A549 (cell line): Measurements from ENCODE around the gene CHST13.

Experiments used
- BHLHE40 ChIP-seq: IDR thresholded peaks from 2 replicates; pipeline ENCODE4 v1.6.1; 2012; ENCODE audit warnings: low read depth, low read length, inconsistent platforms
- FOSL2 ChIP-seq, 2 experiments: fragments of 450-650 bp in 1 of 2; fragments of >200 bp in 1 of 2; sonication (Bioruptor Twin) in 1 of 2; formaldehyde crosslinking; IDR thresholded peaks; 2 replicates each; pipeline versions ENCODE4 v1.5.0 to v1.6.1; 2016 to 2020; ENCODE audit warnings: mild to moderate bottlenecking in 1 of 2, moderate library complexity in 1 of 2
- JUNB ChIP-seq: fragments of >200 bp; sonication (Bioruptor Twin); formaldehyde crosslinking; IDR thresholded peaks from 2 replicates; pipeline ENCODE4 v1.6.1; 2016
- NFE2L2 ChIP-seq: fragments of 150-350 bp; conservative IDR thresholded peaks from 2 replicates; pipeline ENCODE4 v1.6.1; 2014; ENCODE audit warnings: low read length
- TF ChIP-seq, protein P1 (sequence below): fragments of >200 bp; sonication (Bioruptor Twin); formaldehyde crosslinking; IDR thresholded peaks from 3 replicates; pipeline ENCODE4 v1.5.1; 2016
- TF ChIP-seq, protein P2 (sequence below): fragments of 450-650 bp; IDR thresholded peaks from 2 replicates; pipeline ENCODE4 v1.6.1; 2014; ENCODE audit warnings: antibody characterized with exemption
- TF ChIP-seq, protein P3 (sequence below): IDR thresholded peaks from 2 replicates; pipeline ENCODE4 v1.6.1; 2012

DNA sequence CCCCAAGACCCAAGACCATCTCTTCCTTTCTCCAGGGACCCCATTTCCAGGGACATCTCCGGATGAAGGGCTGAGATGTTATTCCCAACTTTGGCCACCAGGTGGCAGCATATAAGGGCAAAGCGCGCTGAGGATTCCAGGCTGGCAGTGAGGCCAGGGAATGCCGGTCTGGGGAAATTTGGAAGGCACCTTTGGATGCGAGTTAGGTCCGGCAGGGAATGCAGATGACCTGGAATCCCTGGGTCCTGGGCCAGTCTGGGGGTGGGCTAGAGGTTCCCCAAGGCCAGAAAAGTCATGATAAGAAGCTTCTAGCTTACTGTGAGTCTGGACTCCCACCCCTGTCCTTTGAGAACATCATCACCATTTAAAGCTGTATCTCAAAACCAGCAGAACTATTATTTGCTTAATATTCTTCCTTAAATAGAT is 1.6 kb upstream of the CHST13 start:
- TF ChIP-seq NFE2L2 (no peak), JUNB (no peak), BHLHE40 (no peak), FOSL2 (IDR thresholded peaks at IDR 0.05) (no peak), FOSL2 (CRISPR knock-in tag; IDR thresholded peaks at IDR 0.05) (no peak)
- TF ChIP-seq, protein P1, sequence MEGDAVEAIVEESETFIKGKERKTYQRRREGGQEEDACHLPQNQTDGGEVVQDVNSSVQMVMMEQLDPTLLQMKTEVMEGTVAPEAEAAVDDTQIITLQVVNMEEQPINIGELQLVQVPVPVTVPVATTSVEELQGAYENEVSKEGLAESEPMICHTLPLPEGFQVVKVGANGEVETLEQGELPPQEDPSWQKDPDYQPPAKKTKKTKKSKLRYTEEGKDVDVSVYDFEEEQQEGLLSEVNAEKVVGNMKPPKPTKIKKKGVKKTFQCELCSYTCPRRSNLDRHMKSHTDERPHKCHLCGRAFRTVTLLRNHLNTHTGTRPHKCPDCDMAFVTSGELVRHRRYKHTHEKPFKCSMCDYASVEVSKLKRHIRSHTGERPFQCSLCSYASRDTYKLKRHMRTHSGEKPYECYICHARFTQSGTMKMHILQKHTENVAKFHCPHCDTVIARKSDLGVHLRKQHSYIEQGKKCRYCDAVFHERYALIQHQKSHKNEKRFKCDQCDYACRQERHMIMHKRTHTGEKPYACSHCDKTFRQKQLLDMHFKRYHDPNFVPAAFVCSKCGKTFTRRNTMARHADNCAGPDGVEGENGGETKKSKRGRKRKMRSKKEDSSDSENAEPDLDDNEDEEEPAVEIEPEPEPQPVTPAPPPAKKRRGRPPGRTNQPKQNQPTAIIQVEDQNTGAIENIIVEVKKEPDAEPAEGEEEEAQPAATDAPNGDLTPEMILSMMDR = peak; percentile 70
- TF ChIP-seq, protein P2, sequence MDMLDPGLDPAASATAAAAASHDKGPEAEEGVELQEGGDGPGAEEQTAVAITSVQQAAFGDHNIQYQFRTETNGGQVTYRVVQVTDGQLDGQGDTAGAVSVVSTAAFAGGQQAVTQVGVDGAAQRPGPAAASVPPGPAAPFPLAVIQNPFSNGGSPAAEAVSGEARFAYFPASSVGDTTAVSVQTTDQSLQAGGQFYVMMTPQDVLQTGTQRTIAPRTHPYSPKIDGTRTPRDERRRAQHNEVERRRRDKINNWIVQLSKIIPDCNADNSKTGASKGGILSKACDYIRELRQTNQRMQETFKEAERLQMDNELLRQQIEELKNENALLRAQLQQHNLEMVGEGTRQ = no peak
- TF ChIP-seq, protein P3, sequence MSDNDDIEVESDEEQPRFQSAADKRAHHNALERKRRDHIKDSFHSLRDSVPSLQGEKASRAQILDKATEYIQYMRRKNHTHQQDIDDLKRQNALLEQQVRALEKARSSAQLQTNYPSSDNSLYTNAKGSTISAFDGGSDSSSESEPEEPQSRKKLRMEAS = no peak
